ENCODE measurements around the gene DDRGK1.

DNA sequence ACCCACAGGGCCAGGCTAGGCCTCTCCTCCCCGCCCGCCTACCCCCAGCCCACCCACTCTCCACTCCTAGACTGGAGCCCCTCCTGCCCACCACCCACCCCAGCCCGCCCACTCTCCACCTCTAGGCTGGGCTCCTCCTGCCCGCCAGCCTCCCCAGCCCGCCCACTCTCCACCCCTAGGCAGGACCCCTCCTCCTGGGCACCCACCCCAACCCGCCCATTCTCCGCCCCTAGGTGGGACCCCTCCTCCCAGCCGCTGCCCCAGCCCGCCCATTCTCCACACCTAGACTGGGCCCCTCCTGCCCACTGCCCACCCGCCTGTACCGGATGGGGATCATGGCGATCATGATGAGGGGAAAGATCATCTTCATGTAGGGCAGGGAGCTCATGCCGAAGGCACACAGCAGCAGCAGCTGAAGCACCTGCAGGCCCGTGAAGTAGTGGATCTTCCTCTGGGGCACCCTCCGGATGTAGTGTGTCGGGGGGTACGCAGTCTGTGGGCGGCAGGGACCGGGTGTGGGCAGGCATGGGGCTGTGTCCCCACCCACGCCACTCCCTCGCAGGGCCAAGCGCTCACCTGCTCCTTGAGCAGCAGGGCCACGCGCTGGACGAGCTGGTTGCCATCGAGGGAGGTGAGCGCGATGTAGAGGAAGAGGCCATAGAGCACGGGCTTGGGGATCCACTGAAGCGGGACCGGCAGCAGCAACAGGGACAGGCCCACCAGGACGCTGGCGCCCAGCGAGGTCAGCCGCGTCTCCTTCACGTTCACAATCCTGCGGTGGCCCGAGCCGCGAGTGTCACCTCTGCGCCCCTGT, 23.7 kb upstream of the DDRGK1 start:
- TF ChIP-seq EZH2 (IDR thresholded peaks at IDR 0.05; ENCODE audit: borderline replicate concordance) (no peak), EZH2phosphoT487 (IDR thresholded peaks at IDR 0.05; ENCODE audit: low read depth, severe bottlenecking, unreplicated experiment) (no peak)
- TF ChIP-seq, protein P1, sequence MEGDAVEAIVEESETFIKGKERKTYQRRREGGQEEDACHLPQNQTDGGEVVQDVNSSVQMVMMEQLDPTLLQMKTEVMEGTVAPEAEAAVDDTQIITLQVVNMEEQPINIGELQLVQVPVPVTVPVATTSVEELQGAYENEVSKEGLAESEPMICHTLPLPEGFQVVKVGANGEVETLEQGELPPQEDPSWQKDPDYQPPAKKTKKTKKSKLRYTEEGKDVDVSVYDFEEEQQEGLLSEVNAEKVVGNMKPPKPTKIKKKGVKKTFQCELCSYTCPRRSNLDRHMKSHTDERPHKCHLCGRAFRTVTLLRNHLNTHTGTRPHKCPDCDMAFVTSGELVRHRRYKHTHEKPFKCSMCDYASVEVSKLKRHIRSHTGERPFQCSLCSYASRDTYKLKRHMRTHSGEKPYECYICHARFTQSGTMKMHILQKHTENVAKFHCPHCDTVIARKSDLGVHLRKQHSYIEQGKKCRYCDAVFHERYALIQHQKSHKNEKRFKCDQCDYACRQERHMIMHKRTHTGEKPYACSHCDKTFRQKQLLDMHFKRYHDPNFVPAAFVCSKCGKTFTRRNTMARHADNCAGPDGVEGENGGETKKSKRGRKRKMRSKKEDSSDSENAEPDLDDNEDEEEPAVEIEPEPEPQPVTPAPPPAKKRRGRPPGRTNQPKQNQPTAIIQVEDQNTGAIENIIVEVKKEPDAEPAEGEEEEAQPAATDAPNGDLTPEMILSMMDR (IDR thresholded peaks at IDR 0.05; ENCODE audit: poor library complexity), result no peak
